Keratinocyte (primary cell): ENCODE measurements around the gene PHF12. TPM values are rescaled to one million over a fixed set of nuclear protein-coding genes. Genes with fewer than 3 reads are reported as not detected.

ENCODE experiments used
- DNase-seq: peaks from one replicate; pipeline ENCODE4 v3.0.0-alpha.2; 2011; ENCODE audit warnings: low read depth, missing footprints, low spot score
- FAIRE-seq: peaks from 2 replicates; lab custom pipeline; 2011; peaks lifted over from hg19 to GRCh38; lab: Jason Lieb, UNC
- H2AFZ ChIP-seq: 2 replicates; pipeline ENCODE4 v1.6.0; 2012; ENCODE audit warnings: low read length, control low read depth, inconsistent platforms; ENCODE audit not compliant: control insufficient read depth
- H3K27ac ChIP-seq: 2 replicates; pipeline ENCODE4 v1.5.1; 2011; ENCODE audit warnings: low read length; ENCODE audit not compliant: control insufficient read depth, insufficient read depth
- H3K27me3 ChIP-seq: 3 replicates; pipeline ENCODE4 v1.6.0; 2011; ENCODE audit warnings: low read length; ENCODE audit not compliant: control insufficient read depth, insufficient read depth; ENCODE audit errors: extremely low read depth
- H3K36me3 ChIP-seq, 2 experiments: 2 replicates in 1 of 2; 3 replicates in 1 of 2; pipeline ENCODE4 v1.5.1; 2011; ENCODE audit warnings: low read length in 2 of 2, mild to moderate bottlenecking in 1 of 2; ENCODE audit not compliant: control insufficient read depth in 2 of 2, insufficient read depth in 2 of 2; ENCODE audit errors: extremely low read depth in 1 of 2
- H3K4me1 ChIP-seq: 3 replicates; pipeline ENCODE4 v1.5.1; 2011; ENCODE audit warnings: low read length; ENCODE audit not compliant: control insufficient read depth, insufficient read depth; ENCODE audit errors: extremely low read depth
- H3K4me2 ChIP-seq: 3 replicates; pipeline ENCODE4 v1.6.0; 2011; ENCODE audit warnings: low read depth, low read length; ENCODE audit not compliant: control insufficient read depth, insufficient read depth; ENCODE audit errors: extremely low read depth
- H3K4me3 ChIP-seq, 3 experiments: fragments of 200-600 bp in 1 of 3; sonication (generic) in 1 of 3; 2 replicates in 2 of 3; 3 replicates in 1 of 3; pipeline ENCODE4 v1.5.1; 2011 to 2016; ENCODE audit warnings: low read length in 3 of 3, mild to moderate bottlenecking in 3 of 3, control low read depth in 2 of 3, inconsistent platforms in 1 of 3, low read depth in 1 of 3, mixed read lengths in 1 of 3, mixed run types in 1 of 3, moderate library complexity in 1 of 3; ENCODE audit not compliant: control insufficient read depth in 2 of 3, insufficient read depth in 2 of 3; ENCODE audit errors: extremely low read depth in 1 of 3
- H3K79me2 ChIP-seq: 2 replicates; pipeline ENCODE4 v1.6.0; 2012; ENCODE audit warnings: low read length; ENCODE audit not compliant: control insufficient read depth, insufficient read depth
- H3K9ac ChIP-seq: 3 replicates; pipeline ENCODE4 v1.6.0; 2011; ENCODE audit warnings: low read length; ENCODE audit not compliant: control insufficient read depth, insufficient read depth; ENCODE audit errors: extremely low read depth
- H3K9me1 ChIP-seq: 3 replicates; pipeline ENCODE4 v1.6.0; 2011; ENCODE audit warnings: low read length; ENCODE audit not compliant: control insufficient read depth, insufficient read depth; ENCODE audit errors: extremely low read depth
- H3K9me3 ChIP-seq: 2 replicates; pipeline ENCODE4 v1.5.1; 2012; ENCODE audit warnings: low read depth, low read length; ENCODE audit not compliant: control insufficient read depth
- H4K20me1 ChIP-seq: 3 replicates; pipeline ENCODE4 v1.6.0; 2011; ENCODE audit warnings: low read length; ENCODE audit not compliant: control insufficient read depth, insufficient read depth; ENCODE audit errors: extremely low read depth
- EZH2 ChIP-seq: IDR thresholded peaks from one replicate; pipeline ENCODE4 v1.6.1; 2012; ENCODE audit warnings: inconsistent platforms, mild to moderate bottlenecking, low read length, moderate library complexity
- dilution Hi-C: fragments of 300-500 bp; cut with MboI; formaldehyde crosslinking; loops from one replicate; pipeline ENCODE4 v1.7.0; 2020; ENCODE audit warnings: low sequenced_read_pairs; ENCODE audit not compliant: extremely low pct_ligation_motif_present
- polyA plus RNA-seq, 5 experiments: library from polyadenylated mRNA; depleted of rRNA in 3 of 5; stranded (reverse) in 3 of 5; stranded (forward) in 1 of 5; unstranded in 1 of 5; fragments of >200 nt; gene quantifications; 1 replicate in 1 of 5; 2 replicates in 3 of 5; 3 replicates in 1 of 5; pipeline versions ENCODE4 v1.2.1 to v1.2.3, GENCODE V29; 2011 to 2012; ENCODE audit warnings: missing spikeins in 2 of 5, low read depth in 1 of 5, low replicate concordance in 1 of 5
- TF ChIP-seq, protein P1 (sequence below), 3 experiments: IDR thresholded peaks in 1 of 3; conservative IDR thresholded peaks in 1 of 3; optimal IDR thresholded peaks in 1 of 3; 2 replicates in 2 of 3; 3 replicates in 1 of 3; pipeline versions ENCODE3 to v1.5.1; 2011; ENCODE audit warnings: low read length in 3 of 3, mild to moderate bottlenecking in 3 of 3, moderate library complexity in 2 of 3, control low read depth in 1 of 3, inconsistent platforms in 1 of 3; ENCODE audit not compliant: insufficient read depth in 2 of 3; ENCODE audit errors: extremely low read depth in 1 of 3

Gene PHF12
- polyA plus RNA-seq, 1 donor (not counting 4 experiments of a cell fraction or from before 2014, with no cell fraction given) = 9.6 TPM

DNA sequence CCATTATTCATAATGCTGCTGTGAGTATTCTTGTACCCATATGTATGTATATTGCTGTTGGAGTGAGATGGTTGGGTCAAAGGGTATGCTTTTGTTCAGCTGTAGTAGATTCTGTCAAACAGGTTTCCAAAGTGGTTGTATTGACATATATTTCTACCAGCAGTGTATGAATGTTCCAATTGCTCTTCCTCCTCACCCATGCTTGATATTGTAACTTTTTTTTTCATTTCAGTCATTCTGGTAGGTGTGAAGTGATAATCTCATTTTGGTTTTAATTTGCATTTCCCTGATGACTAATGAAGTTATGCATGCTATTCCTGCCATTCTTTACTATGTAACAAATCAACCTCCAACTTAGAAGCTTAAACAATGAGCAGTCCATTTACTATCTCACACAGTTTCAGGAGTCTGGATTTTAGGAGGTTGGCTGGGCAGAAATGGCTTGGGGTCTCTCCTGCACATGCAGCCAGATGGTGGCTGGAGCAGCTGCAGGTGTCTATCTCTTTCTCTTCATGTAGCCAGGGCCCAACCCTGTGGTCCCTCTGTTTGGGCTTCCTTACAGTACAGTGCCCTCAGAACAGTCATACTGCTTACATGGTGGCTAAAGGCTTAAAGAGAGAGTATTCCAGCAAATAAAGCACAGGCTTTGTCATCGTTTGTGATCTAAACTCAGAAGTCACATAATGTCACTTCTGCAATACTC is 75.3 kb downstream of the PHF12 start:
- dilution Hi-C loops = no loop called here
- DNase-seq (no peak), FAIRE-seq (peak; percentile 17)
- Histone ChIP-seq H3K9me3 (no peaks in the 10 kb centered on the region), H3K9ac (no peak overlapping the region), H3K9me1 (no peaks in the 10 kb centered on the region), H3K36me3 (peaks cover 9 to 13% of the 10 kb centered on the region in 2 experiments), H3K79me2 (no peaks in the 10 kb centered on the region), H3K27ac (no peak overlapping the region), H4K20me1 (no peaks in the 10 kb centered on the region), H3K4me1 (peaks cover 39% of the 10 kb centered on the region), H3K27me3 (no peaks in the 10 kb centered on the region), H2AFZ (no peak overlapping the region), H3K4me2 (no peak overlapping the region), H3K4me3 (no peak overlapping the region)
- TF ChIP-seq, protein P1, sequence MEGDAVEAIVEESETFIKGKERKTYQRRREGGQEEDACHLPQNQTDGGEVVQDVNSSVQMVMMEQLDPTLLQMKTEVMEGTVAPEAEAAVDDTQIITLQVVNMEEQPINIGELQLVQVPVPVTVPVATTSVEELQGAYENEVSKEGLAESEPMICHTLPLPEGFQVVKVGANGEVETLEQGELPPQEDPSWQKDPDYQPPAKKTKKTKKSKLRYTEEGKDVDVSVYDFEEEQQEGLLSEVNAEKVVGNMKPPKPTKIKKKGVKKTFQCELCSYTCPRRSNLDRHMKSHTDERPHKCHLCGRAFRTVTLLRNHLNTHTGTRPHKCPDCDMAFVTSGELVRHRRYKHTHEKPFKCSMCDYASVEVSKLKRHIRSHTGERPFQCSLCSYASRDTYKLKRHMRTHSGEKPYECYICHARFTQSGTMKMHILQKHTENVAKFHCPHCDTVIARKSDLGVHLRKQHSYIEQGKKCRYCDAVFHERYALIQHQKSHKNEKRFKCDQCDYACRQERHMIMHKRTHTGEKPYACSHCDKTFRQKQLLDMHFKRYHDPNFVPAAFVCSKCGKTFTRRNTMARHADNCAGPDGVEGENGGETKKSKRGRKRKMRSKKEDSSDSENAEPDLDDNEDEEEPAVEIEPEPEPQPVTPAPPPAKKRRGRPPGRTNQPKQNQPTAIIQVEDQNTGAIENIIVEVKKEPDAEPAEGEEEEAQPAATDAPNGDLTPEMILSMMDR (optimal IDR thresholded peaks at IDR 0.05 in 1 of 3, IDR thresholded peaks at IDR 0.05 in 1 of 3, conservative IDR thresholded peaks at IDR 0.05 in 1 of 3; ENCODE audit: extremely low read depth in 1 of 3, insufficient read depth in 2 of 3, low read length in 3 of 3) = no peak
- no peak for TF ChIP-seq EZH2

DNA sequence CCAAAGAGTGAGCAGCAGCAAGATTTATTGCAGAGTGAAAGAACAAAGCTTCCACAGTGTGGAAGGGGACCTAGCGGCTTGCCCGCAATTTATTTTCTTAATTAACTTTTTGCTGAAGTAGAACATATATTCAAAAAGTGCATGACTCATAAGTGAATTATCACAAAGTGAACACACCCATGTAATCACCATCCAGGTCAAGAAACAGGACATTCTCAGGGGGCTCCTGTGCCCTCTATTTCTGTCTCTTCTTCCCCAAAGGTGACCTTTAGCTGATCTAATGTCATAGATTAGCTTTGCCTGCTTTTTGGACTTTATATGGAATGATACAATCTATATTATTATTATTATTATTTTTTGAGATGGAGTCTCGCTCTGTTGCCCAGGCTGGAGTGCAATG is 76.6 kb downstream of the PHF12 start:
- no peaks in the 10 kb centered on the region for H3K27me3 ChIP-seq
- H3K4me2 ChIP-seq = no peak overlapping the region
- no peaks in the 10 kb centered on the region for H4K20me1 ChIP-seq
- no peak overlapping the region for H2AFZ ChIP-seq
- H3K9me3 ChIP-seq = no peaks in the 10 kb centered on the region
- TF ChIP-seq, protein P1 (optimal IDR thresholded peaks at IDR 0.05 in 1 of 3, IDR thresholded peaks at IDR 0.05 in 1 of 3, conservative IDR thresholded peaks at IDR 0.05 in 1 of 3; ENCODE audit: extremely low read depth in 1 of 3, insufficient read depth in 2 of 3, low read length in 3 of 3) = no peak
- TF ChIP-seq EZH2 = no peak
- H3K9me1 ChIP-seq = no peaks in the 10 kb centered on the region
- H3K4me1 ChIP-seq = peaks cover 28% of the 10 kb centered on the region
- FAIRE-seq (no peak), DNase-seq (no peak)
- no peak overlapping the region for H3K27ac ChIP-seq
- dilution Hi-C loops = no loop called here
- H3K9ac ChIP-seq = no peak overlapping the region
- H3K79me2 ChIP-seq = no peaks in the 10 kb centered on the region
- H3K36me3 ChIP-seq = peaks cover 0 to 4% of the 10 kb centered on the region in 2 experiments
- H3K4me3 ChIP-seq = no peak overlapping the region
